GM12891 (cell line): ENCODE data around the gene PHF23. TPM values are rescaled to one million over a fixed set of nuclear protein-coding genes. Genes with fewer than 3 reads are reported as not detected.
A peak's percentile ranks its signal among the peaks of the same experiment; 100 is the strongest.

Source experiments
- DNase-seq: peaks from one replicate; pipeline ENCODE4 v3.0.0; 2011; ENCODE audit warnings: low spot score; ENCODE audit not compliant: insufficient read length
- FAIRE-seq: peaks from 2 replicates; lab custom pipeline; 2011; peaks lifted over from hg19 to GRCh38; lab: Jason Lieb, UNC
- PAX5 ChIP-seq: IDR thresholded peaks from 2 replicates; pipeline ENCODE4 v1.6.1; 2011; ENCODE audit warnings: low read length, moderate library complexity, mild to moderate bottlenecking; ENCODE audit not compliant: insufficient read depth, severe bottlenecking
- POLR2A ChIP-seq: IDR thresholded peaks from 2 replicates; pipeline ENCODE4 v1.6.1; 2011; ENCODE audit warnings: low read depth, low read length, control low read depth
- POLR2AphosphoS5 ChIP-seq: IDR thresholded peaks from 2 replicates; pipeline ENCODE4 v1.6.1; 2011; ENCODE audit warnings: low read depth, low read length, control low read depth
- POU2F2 ChIP-seq: IDR thresholded peaks from 2 replicates; pipeline ENCODE4 v1.6.1; 2011; ENCODE audit warnings: low read depth, mild to moderate bottlenecking, control low read depth, low read length, moderate library complexity
- SPI1 ChIP-seq: IDR thresholded peaks from 2 replicates; pipeline ENCODE4 v1.6.1; 2011; ENCODE audit warnings: low read depth, low read length, control low read depth
- TAF1 ChIP-seq: IDR thresholded peaks from 2 replicates; pipeline ENCODE4 v1.6.1; 2011; ENCODE audit warnings: low read depth, low read length, control low read depth
- polyA plus RNA-seq: library from polyadenylated mRNA; unstranded; fragments of >200 nt; gene quantifications from one replicate; pipeline ENCODE4 v1.2.1, GENCODE V29; 2012; ENCODE audit warnings: low read depth, missing spikeins, inconsistent platforms; ENCODE audit not compliant: missing spikeins

The PHF23 gene
- polyA plus RNA-seq = 23.0 TPM

DNA sequence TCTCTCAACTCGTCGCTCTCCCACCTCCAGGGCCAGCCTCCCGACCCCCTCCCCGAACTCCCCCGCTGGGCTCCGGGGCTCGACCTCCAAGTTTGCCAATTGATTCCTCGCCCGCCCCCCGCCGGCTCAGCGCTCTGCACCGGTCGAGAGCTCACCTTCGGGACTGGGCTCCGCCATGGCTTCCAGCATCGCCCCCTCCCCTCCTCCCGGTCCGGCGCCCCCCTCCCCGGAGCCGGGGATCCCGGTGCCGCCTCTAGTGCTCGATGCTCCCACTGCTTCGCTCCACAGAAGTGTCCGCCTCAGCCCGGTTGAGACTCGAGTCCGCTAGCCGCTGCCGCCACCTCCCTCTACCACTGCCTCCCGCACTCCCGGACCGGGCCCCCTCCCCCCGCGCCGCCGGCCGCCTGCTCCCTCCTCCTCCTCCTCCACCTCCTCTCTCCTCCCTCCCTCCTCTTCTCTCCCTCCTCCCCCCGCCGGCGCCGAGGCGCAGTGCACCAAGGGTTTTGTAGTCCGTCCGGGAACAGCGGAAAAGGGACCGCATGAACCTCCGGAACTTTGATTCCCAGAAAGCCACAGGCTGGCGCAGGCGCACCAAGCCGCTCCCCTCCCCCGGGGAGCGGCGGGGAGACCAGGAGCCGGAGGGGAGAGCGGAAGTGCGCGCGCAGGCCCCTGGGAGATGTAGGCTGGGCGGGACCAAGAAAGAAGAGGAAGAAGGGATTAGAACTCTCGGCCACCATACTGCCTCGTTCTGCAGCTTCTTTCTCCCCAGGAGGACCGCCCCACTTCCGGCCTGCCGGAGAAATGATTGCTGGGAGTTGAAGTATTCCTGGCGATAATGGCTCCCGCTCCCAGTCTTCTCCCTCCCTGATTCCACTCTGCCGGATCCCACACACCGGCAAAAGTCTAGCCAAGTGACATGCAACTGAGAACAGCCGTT, at the start of gene PHF23:
Gene PHF23, minus strand, starts transcription at position 367 of the 937 bp plus-strand sequence. Its CDS starts 178 bp downstream, at position 189.
- FAIRE-seq (peak; percentile 98), DNase-seq (peak; percentile 96)
- TF ChIP-seq TAF1 (no peak), SPI1 (peak; percentile 74), PAX5 (no peak)

DNA sequence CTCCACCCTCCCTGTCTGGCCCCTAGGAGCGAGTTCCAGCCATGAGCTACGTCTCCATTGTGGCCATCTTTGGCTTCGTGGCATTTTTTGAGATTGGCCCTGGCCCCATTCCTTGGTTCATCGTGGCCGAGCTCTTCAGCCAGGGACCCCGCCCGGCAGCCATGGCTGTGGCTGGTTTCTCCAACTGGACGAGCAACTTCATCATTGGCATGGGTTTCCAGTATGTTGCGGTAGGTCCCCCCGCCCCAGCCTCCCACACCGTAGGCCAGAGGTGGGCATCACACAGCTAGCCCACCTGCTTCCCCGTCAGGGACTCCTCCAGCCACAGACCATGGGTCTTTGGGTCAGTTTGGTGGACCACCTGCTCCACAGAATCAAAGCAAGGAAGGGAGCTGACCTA, 46.4 kb upstream of the PHF23 start:
- FAIRE-seq = no peak
- no peak for DNase-seq
- TF ChIP-seq POU2F2 (no peak), SPI1 (no peak), PAX5 (no peak), POLR2A (no peak), TAF1 (no peak), POLR2AphosphoS5 (no peak)

DNA sequence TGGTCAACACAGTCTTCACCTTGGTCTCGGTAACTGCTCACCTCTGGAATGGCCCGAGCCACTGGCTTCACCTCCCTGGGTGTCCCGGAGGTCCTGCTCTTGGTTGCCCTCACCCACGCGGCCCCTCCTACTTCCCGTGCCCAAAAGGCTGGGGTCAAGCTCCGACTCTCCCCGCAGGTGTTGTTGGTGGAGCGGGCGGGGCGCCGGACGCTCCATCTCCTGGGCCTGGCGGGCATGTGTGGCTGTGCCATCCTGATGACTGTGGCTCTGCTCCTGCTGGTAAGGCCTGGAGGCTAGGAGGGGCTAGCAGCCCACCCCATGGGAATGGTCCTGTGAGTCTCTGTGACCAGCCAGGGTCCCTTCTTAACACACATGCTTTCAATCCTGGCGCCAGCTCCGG, 45.7 kb upstream of the PHF23 start:
- FAIRE-seq = no peak
- TF ChIP-seq TAF1 (no peak), POLR2AphosphoS5 (no peak), POLR2A (no peak), PAX5 (no peak), POU2F2 (no peak), SPI1 (no peak)
- no peak for DNase-seq

DNA sequence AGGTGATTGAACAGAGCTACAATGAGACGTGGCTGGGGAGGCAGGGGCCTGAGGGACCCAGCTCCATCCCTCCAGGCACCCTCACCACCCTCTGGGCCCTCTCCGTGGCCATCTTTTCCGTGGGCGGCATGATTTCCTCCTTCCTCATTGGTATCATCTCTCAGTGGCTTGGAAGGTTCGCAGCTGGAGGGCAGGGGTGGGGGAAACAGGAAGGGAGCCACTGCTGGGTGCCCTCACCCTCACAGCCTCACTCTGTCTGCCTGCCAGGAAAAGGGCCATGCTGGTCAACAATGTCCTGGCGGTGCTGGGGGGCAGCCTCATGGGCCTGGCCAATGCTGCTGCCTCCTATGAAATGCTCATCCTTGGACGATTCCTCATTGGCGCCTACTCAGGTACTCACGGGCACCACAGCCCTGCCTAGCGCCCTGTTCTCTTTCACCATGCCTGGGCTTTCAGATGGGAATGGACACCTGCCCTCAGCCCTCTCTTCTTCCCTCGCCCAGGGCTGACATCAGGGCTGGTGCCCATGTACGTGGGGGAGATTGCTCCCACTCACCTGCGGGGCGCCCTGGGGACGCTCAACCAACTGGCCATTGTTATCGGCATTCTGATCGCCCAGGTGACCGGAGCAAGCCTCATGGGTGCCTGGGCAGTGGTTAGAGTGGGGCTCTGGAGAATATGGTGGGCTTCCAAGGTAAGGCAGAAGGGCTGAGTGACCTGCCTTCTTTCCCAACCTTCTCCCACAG, 44.4 kb upstream of the PHF23 start:
- no peak for DNase-seq
- FAIRE-seq = no peak
- TF ChIP-seq POU2F2 (no peak), PAX5 (no peak), POLR2AphosphoS5 (no peak), POLR2A (no peak), SPI1 (no peak), TAF1 (no peak)

DNA sequence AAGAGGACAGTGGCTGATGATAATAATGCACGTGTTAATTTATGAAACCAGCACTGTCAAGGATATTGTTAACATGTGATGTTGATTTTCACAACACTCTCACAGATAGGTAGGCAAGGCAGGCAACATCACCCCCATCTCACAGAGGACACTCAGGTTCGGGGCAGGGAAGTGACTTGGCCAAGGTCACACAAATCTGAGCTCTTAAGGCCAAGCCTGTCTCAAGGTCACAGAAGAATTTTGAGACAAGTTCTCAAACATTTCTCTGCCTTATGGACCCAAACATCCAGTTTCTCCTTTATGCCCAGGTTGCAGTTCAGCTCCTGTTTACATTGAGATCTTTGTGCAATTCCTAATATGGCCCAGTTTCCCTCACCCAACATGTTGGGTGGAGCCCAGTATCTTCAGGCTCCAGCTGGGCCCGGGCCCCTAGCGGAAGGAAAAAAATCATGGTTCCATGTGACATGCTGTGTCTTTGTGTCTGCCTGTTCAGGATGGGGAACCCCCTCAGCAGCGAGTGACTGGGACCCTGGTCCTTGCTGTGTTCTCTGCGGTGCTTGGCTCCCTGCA, 43.6 kb upstream of the PHF23 start:
- TF ChIP-seq POLR2AphosphoS5 (no peak), TAF1 (no peak), SPI1 (no peak), PAX5 (no peak), POU2F2 (no peak), POLR2A (no peak)
- no peak for FAIRE-seq
- no peak for DNase-seq

DNA sequence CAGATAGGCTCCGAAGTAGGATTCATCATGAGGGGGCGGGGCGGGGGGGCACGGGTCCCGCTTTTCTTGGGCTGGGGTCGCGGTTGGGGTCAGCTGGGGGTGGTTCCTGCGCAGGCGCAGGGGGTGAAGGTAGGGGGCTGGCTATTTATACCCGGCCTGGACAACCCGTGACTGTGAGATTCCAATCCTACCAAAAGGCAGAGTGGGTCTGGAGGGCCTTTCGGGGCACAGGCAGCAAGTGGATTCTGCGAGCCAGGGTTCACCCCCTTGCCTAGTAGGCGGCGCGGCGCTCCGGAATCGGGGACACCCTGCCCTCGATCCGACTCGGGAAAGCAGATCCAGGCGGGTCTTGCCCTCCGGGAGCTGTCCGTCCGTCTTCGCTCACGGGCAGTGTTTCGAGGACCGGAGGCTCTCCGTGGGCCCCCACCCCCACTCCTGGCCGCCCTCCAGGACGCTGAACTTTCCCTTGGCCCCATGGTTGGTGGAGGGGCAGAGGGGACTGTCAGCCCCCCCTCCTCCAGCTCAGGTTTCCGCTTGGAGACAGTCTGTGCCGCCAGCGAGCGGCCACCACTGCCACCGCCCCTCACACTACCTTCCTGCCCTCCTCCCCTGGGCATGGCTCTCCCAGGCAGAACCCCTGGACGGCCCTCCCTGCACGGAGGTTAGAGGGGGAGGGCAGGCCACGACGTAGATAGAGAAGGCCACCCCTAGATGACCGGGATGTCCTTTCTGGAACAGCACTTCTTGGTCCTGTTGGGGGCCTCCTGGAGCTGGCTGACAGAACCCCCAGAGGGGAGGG, 42.9 kb upstream of the PHF23 start:
- DNase-seq (no peak), FAIRE-seq (no peak)
- no peak for TF ChIP-seq POU2F2
- TF ChIP-seq SPI1 = no peak
- TF ChIP-seq PAX5 = no peak
- no peak for TF ChIP-seq TAF1
- no peak for TF ChIP-seq POLR2A
- TF ChIP-seq POLR2AphosphoS5 = no peak

DNA sequence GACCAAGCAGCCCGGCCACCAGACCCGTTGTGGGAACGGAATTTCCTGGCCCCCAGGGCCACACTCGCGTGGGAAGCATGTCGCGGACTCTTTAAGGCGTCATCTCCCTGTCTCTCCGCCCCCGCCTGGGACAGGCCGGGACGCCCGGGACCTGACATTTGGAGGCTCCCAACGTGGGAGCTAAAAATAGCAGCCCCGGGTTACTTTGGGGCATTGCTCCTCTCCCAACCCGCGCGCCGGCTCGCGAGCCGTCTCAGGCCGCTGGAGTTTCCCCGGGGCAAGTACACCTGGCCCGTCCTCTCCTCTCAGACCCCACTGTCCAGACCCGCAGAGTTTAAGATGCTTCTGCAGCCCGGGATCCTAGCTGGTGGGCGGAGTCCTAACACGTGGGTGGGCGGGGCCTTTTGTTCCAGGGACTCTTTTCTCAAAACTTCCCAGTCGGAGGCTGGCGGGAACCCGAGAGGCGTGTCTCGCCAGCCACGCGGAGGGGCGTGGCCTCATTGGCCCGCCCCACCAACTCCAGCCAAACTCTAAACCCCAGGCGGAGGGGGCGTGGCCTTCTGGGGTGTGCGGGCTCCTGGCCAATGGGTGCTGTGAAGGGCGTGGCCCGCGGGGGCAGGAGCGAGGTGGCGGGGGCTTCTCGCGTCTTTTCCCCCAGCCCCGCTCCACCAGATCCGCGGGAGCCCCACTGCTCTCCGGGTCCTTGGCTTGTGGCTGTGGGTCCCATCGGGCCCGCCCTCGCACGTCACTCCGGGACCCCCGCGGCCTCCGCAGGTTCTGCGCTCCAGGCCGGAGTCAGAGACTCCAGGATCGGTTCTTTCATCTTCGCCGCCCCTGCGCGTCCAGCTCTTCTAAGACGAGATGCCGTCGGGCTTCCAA, 42.1 kb upstream of the PHF23 start, which contains the start of gene SLC2A4:
Gene SLC2A4, plus strand, starts transcription at position 645 of the 879 bp plus-strand sequence. Its CDS starts 217 bp downstream, at position 862.
- TF ChIP-seq POLR2A (no peak), POU2F2 (no peak), POLR2AphosphoS5 (no peak), SPI1 (no peak), PAX5 (no peak), TAF1 (no peak)
- peak; percentile 98 for DNase-seq
- FAIRE-seq = peak; percentile 91
